ENCODE measurements around the gene NKAIN2.

NKAIN2 gene

DNA sequence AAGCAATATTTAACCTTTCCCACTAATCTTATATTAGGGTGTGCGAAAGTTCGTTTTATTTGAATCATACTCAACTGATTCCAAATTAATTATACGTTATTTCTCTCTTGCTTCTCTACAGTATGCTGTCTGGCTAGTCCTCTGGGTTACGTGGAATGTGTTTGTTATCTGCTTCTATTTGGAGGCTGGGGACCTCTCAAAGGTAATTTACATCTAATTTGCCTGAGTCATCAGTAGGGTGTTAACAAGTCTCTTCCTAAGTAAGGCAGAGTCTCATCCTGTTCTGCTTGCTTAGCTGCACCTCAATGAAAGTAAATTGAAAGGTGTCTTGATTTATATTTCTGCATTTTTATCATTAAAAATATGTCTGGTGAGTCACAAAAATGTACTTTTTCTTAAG lies 551.5 kb downstream of the NKAIN2 start:
- TF ChIP-seq ZFX (IDR thresholded peaks at IDR 0.05; ENCODE audit: borderline replicate concordance): no peak
- TF ChIP-seq, protein P1, sequence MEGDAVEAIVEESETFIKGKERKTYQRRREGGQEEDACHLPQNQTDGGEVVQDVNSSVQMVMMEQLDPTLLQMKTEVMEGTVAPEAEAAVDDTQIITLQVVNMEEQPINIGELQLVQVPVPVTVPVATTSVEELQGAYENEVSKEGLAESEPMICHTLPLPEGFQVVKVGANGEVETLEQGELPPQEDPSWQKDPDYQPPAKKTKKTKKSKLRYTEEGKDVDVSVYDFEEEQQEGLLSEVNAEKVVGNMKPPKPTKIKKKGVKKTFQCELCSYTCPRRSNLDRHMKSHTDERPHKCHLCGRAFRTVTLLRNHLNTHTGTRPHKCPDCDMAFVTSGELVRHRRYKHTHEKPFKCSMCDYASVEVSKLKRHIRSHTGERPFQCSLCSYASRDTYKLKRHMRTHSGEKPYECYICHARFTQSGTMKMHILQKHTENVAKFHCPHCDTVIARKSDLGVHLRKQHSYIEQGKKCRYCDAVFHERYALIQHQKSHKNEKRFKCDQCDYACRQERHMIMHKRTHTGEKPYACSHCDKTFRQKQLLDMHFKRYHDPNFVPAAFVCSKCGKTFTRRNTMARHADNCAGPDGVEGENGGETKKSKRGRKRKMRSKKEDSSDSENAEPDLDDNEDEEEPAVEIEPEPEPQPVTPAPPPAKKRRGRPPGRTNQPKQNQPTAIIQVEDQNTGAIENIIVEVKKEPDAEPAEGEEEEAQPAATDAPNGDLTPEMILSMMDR (IDR thresholded peaks at IDR 0.05): no peak
- no peak overlapping the region for H3K27ac ChIP-seq

DNA sequence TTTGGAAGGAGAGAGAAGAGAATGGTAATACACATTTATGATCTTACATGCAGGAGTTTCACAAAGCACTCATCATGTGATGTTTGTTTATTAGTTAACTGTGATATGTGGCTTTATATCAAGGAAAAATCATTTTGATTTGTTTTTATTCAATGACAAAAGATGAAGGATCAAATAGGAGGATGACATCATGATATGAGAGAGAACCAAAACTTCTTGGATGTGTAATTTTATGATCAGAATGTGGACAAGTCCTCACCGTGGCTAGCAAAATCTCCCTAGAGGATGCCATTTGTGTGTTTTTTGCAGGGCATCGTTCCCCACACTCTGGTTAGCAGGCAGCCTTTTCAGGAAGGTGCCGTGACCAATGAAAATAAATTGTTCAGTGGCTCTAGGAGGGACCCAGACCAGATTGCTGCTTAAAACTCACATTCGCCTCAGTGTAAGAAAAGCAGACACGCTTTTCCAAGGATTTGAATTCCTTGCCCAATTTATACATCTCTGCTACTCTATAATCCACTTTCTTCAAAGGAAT lies 552.7 kb downstream of the NKAIN2 start:
- no peak for TF ChIP-seq ZFX (IDR thresholded peaks at IDR 0.05; ENCODE audit: borderline replicate concordance)
- TF ChIP-seq, protein P1 (IDR thresholded peaks at IDR 0.05): no peak

DNA sequence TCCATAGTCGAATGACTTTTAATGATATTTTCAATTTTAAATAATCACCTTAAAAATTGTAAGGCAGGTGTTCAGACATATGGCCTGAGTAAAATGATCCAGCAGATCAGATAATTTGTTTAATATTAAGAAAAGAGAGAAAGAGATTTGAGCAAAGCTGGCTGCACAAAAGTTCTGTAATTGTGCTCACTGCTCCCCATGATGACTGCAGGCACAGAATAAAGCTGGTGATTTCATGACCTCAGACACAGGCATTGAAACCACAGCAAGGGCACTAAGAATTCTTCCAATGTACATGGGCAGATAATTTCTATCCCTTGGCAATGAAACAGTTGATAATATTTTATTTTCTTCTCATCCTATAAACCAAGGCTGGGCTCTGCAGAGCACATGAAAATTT lies 553.1 kb downstream of the NKAIN2 start:
- no peak overlapping the region for H3K27ac ChIP-seq
- TF ChIP-seq, protein P1 (IDR thresholded peaks at IDR 0.05): no peak
- no peak for TF ChIP-seq ZFX (IDR thresholded peaks at IDR 0.05; ENCODE audit: borderline replicate concordance)

More for the DNA sequence above, 552.7 kb downstream of the NKAIN2 start:
- H3K27ac ChIP-seq: no peak overlapping the region

DNA sequence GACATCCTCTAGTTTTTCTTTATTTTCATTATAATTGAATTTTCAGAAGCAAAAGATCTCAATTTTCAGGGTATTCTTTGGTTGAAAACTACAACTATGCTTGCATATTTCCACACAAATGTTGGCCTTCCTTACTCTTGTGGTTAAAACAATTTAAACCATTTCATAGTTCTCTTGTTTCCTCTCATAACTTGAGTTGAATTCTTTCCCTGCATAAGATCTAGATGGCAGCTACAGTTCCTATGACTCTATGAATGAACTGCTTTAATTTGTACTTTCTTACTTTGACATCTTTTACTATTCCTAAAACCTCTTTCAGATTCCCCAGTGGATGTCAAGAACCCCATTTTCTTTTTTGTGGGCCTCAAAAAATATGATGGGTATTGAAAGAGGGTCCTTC lies 564.5 kb downstream of the NKAIN2 start:
- TF ChIP-seq, protein P1 (IDR thresholded peaks at IDR 0.05): no peak
- no peak for TF ChIP-seq ZFX (IDR thresholded peaks at IDR 0.05; ENCODE audit: borderline replicate concordance)
- no peak overlapping the region for H3K27ac ChIP-seq

DNA sequence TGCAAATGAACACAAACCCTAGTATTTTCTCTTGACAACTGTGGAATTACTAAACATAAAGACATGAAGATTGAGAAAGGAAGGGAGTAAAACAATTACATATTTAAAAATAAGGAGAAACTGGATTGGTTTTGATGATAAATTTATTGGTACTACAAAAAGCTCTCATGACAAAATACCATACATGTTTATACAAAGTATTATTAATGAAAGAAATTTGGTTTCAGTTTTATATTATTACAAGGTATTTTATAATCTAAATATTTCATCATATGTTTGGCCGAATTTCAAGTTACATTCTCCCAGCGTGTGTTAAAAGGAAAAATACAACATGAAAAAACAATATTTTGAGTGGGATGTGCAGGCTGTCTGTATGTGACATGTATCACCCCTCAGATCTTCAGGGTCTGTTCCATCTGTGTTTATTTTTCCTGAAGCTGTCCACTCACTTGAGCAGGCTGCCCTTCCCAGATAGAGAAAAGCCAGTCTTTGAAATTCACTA lies 568.4 kb downstream of the NKAIN2 start:
- no peak for TF ChIP-seq ZFX (IDR thresholded peaks at IDR 0.05; ENCODE audit: borderline replicate concordance)
- TF ChIP-seq, protein P1 (IDR thresholded peaks at IDR 0.05): no peak
- no peak overlapping the region for H3K27ac ChIP-seq

DNA sequence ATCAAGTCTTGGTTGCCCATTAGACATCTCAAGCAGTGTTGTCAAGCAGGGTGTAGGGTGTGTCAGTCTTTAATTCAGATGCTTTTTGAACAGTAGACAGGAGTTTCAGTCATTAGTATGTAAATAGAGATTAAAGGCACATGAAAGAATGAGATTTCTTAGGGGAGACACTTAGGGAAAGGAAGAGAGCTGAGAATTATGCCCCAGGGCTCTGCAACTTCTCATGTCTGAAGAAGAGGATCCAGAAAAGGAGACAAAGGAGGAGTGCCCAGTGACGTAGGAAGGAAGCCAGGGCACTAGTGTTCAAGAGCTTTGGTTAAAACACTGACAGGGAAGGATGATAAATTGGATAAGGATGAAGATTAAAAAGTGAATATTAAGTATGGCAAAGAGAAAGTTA lies 569.7 kb downstream of the NKAIN2 start:
- TF ChIP-seq ZFX (IDR thresholded peaks at IDR 0.05; ENCODE audit: borderline replicate concordance): no peak
- TF ChIP-seq, protein P1 (IDR thresholded peaks at IDR 0.05): no peak
- no peak overlapping the region for H3K27ac ChIP-seq

DNA sequence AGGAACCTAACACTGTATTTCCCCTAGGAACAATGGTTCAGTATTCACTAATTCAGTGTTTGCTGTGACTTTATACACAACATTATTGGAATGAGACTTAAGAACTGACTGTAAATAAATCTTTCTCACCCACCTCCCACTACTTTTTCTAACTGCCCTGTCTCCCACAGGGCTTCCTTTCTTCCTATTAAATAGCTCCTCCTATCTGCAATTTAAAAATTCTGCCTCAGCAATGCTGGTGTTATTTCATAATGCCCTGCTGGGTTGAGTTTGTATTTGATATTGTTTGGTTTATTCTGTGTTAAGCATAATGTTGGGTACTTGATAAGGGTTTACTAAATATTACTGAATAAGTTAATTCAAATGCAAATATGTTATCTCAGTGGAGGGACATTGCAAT lies 585.5 kb downstream of the NKAIN2 start:
- TF ChIP-seq, protein P1 (IDR thresholded peaks at IDR 0.05): peak; percentile 29
- TF ChIP-seq ZFX (IDR thresholded peaks at IDR 0.05; ENCODE audit: borderline replicate concordance): no peak
- H3K27ac ChIP-seq: no peak overlapping the region

All from 22Rv1 (cell line).